OCI-LY3 (cell line): ENCODE data around the gene PPP1R37.

Source experiments
- H2AFZ ChIP-seq: fragments of 200-600, 300-600 bp; shearing (Covaris generic); 2 replicates; pipeline ENCODE4 v1.6.0; 2014; ENCODE audit warnings: antibody characterized with exemption, low read depth, low read length
- H3K27ac ChIP-seq: fragments of 200-600, 300-600 bp; sonication (generic); 2 replicates; pipeline ENCODE4 v1.5.1; 2014; ENCODE audit warnings: mild to moderate bottlenecking, low read length, moderate library complexity, mixed read lengths
- H3K27me3 ChIP-seq: fragments of 200-600, 300-600 bp; sonication (generic); 2 replicates; pipeline ENCODE4 v1.6.1; 2014; ENCODE audit warnings: low read depth, low read length, mixed read lengths
- H3K36me3 ChIP-seq: fragments of 200-600, 300-600 bp; sonication (generic); replicated peaks from 2 replicates; pipeline ENCODE3; 2014; ENCODE audit warnings: low read depth, low read length, mixed read lengths
- H3K4me1 ChIP-seq: fragments of 300-600, 200-600 bp; sonication (generic); 2 replicates; pipeline ENCODE4 v1.6.1; 2014; ENCODE audit warnings: low read length, mixed read lengths
- H3K4me2 ChIP-seq: fragments of 200-600, 300-600 bp; sonication (generic); 2 replicates; pipeline ENCODE4 v1.6.1; 2014; ENCODE audit warnings: low read length, mixed read lengths
- H3K4me3 ChIP-seq: fragments of 300-600, 200-600 bp; sonication (generic); 2 replicates; pipeline ENCODE4 v1.5.1; 2014; ENCODE audit warnings: antibody characterized with exemption, mild to moderate bottlenecking, low read length, moderate library complexity
- H3K79me2 ChIP-seq: fragments of 300-600, 200-600 bp; shearing (Covaris generic); 2 replicates; pipeline ENCODE4 v1.6.1; 2014; ENCODE audit warnings: mild to moderate bottlenecking, low read length, mixed read lengths
- H3K9ac ChIP-seq: fragments of 300-600, 200-600 bp; shearing (Covaris generic); 2 replicates; pipeline ENCODE4 v1.6.0; 2014; ENCODE audit warnings: mild to moderate bottlenecking, low read length, moderate library complexity
- H3K9me3 ChIP-seq: fragments of 200-600, 300-600 bp; shearing (Covaris generic); 2 replicates; pipeline ENCODE4 v1.6.1; 2014; ENCODE audit warnings: low read length, mixed read lengths; ENCODE audit not compliant: insufficient read depth
- H4K20me1 ChIP-seq: fragments of 200-600, 300-600 bp; sonication (generic); 2 replicates; pipeline ENCODE4 v1.6.1; 2016; ENCODE audit warnings: low read length, mixed read lengths; ENCODE audit not compliant: insufficient read depth
- EZH2phosphoT487 ChIP-seq: fragments of 200-600 bp; shearing (Covaris generic); IDR thresholded peaks from 2 replicates; pipeline ENCODE4 v1.6.1; 2018; ENCODE audit warnings: antibody characterized with exemption, mixed run types, low read depth
- TF ChIP-seq, protein P1 (sequence below): fragments of 200-600, 300-600 bp; sonication (generic); IDR thresholded peaks from 2 replicates; pipeline ENCODE4 v1.5.1; 2014; ENCODE audit warnings: antibody characterized with exemption, low read length, low read depth

PPP1R37 gene

GRCh38 chr19:45159210-45159970 lies 66.4 kb downstream of the PPP1R37 start:
- Histone ChIP-seq H3K9ac (no peak overlapping the region), H3K4me1 (peaks cover 14% of the 10 kb centered on the region), H3K9me3 (no peaks in the 10 kb centered on the region), H4K20me1 (no peaks in the 10 kb centered on the region), H3K27ac (no peak overlapping the region), H3K4me2 (no peak overlapping the region), H3K79me2 (no peaks in the 10 kb centered on the region), H3K36me3 (no peaks in the 10 kb centered on the region), H3K4me3 (no peak overlapping the region), H3K27me3 (no peaks in the 10 kb centered on the region), H2AFZ (no peak overlapping the region)
- no peak for TF ChIP-seq EZH2phosphoT487
- TF ChIP-seq, protein P1, sequence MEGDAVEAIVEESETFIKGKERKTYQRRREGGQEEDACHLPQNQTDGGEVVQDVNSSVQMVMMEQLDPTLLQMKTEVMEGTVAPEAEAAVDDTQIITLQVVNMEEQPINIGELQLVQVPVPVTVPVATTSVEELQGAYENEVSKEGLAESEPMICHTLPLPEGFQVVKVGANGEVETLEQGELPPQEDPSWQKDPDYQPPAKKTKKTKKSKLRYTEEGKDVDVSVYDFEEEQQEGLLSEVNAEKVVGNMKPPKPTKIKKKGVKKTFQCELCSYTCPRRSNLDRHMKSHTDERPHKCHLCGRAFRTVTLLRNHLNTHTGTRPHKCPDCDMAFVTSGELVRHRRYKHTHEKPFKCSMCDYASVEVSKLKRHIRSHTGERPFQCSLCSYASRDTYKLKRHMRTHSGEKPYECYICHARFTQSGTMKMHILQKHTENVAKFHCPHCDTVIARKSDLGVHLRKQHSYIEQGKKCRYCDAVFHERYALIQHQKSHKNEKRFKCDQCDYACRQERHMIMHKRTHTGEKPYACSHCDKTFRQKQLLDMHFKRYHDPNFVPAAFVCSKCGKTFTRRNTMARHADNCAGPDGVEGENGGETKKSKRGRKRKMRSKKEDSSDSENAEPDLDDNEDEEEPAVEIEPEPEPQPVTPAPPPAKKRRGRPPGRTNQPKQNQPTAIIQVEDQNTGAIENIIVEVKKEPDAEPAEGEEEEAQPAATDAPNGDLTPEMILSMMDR, result no peak

- no peak overlapping the region for H3K9ac ChIP-seq
- H4K20me1 ChIP-seq, result no peaks in the 10 kb centered on the region
Measured at GRCh38 chr19:45159971-45160324, 67.0 kb downstream of the PPP1R37 start.

DNA sequence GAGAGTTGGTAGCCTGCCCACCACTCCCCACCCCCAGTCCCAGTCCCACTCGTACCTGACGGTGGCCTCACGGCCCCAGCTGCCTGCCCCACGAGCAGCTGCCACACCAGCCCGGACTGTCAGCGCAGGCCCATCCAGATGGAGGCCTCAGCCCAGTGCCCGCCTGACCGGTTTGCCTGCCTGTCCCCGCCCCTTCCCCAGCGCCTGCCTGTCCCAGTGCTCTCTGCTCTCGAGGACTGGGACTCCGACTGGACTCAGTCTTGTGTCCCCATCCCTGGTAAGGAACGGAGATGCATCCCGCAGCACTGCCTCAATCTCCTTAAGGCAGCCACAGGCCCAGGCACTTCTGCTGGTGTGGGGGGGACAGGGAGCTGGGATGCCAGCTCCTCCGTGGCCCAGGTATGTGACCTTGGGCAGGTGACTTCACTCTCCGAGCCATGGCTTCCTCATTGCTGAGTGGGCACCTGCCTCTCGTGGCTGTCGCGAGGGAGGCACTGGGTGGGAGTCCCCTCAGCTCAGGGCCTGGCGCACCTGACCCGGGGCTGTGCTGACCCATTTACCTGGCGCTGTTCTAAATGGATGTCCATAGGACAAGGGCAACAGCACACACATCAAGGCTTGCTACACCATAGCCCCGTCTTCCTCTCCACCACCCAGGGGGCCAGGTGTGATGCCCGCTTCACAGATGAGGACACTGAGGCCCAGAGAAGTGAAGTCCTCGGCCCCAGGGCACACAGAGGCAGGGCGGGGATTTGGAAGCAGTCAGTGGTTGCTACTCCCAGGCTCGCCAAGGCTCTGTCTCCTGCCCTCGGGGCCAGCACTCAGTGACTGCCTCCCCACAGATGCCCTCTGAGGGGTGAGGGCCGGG lies 68.1 kb downstream of the PPP1R37 start, which contains the start of gene NKPD1:
Gene NKPD1, minus strand, starts transcription at position 113 of the 868 bp plus-strand sequence. CDS start 832 bp downstream, outside the sequence.
- Histone ChIP-seq H3K79me2 (no peaks in the 10 kb centered on the region), H2AFZ (no peak within 1 kb of the TSS), H4K20me1 (no peaks in the 10 kb centered on the region), H3K36me3 (no peaks in the 10 kb centered on the region), H3K4me2 (no peak within 1 kb of the TSS), H3K9me3 (no peaks in the 10 kb centered on the region), H3K27ac (no peak within 1 kb of the TSS), H3K27me3 (no peaks in the 10 kb centered on the region), H3K9ac (no peak within 1 kb of the TSS), H3K4me3 (no peak within 1 kb of the TSS), H3K4me1 (peaks cover 23% of the 10 kb centered on the region)
- TF ChIP-seq EZH2phosphoT487, result no peak
- TF ChIP-seq, protein P1, result no peak

More at GRCh38 chr19:45159971-45160324, 67.0 kb downstream of the PPP1R37 start:
- no peak overlapping the region for H3K4me3 ChIP-seq
- no peak overlapping the region for H3K27ac ChIP-seq
- H3K9me3 ChIP-seq, result no peaks in the 10 kb centered on the region
- H2AFZ ChIP-seq, result no peak overlapping the region
- no peaks in the 10 kb centered on the region for H3K27me3 ChIP-seq
- no peaks in the 10 kb centered on the region for H3K79me2 ChIP-seq
- H3K4me2 ChIP-seq, result no peak overlapping the region
- TF ChIP-seq, protein P1, result no peak
- TF ChIP-seq EZH2phosphoT487, result no peak
- H3K4me1 ChIP-seq, result peaks cover 19% of the 10 kb centered on the region
- H3K36me3 ChIP-seq, result no peaks in the 10 kb centered on the region
